GM23248 (cell line): Measurements from ENCODE around the gene CAVIN3. TPM values are rescaled to one million over a fixed set of nuclear protein-coding genes. Genes with fewer than 3 reads are reported as not detected.
A peak's percentile ranks its signal among the peaks of the same experiment; 100 is the strongest.

Experiments
- DNase-seq: peaks from one replicate; pipeline ENCODE4 v3.0.0-alpha.2; 2015
- H2AFZ ChIP-seq: fragments of 200-600 bp; sonication (generic); 2 replicates; pipeline ENCODE4 v1.6.1; 2016; ENCODE audit warnings: antibody characterized with exemption
- H3F3A ChIP-seq: fragments of 200-600 bp; sonication (generic); 2 replicates; pipeline ENCODE4 v1.6.1; 2016; ENCODE audit warnings: mild to moderate bottlenecking, antibody characterized with exemption, mixed run types; ENCODE audit not compliant: insufficient read depth
- H3K27ac ChIP-seq: fragments of 200-600 bp; sonication (generic); 2 replicates; pipeline ENCODE4 v1.5.1; 2016; ENCODE audit warnings: mild to moderate bottlenecking
- H3K27me3 ChIP-seq: fragments of 200-600 bp; sonication (generic); replicated peaks from 2 replicates; pipeline ENCODE4 v1.6.1; 2016; ENCODE audit warnings: mild to moderate bottlenecking; ENCODE audit not compliant: insufficient read depth
- H3K36me3 ChIP-seq: fragments of 200-600 bp; sonication (generic); 2 replicates; pipeline ENCODE4 v1.6.1; 2016; ENCODE audit warnings: low read depth, mild to moderate bottlenecking
- H3K4me1 ChIP-seq: fragments of 200-600 bp; sonication (generic); 2 replicates; pipeline ENCODE4 v1.6.1; 2016; ENCODE audit warnings: mild to moderate bottlenecking; ENCODE audit not compliant: insufficient read depth
- H3K4me2 ChIP-seq: fragments of 200-600 bp; sonication (generic); one replicate; pipeline ENCODE4 v1.6.1; 2016; ENCODE audit warnings: mild to moderate bottlenecking; ENCODE audit not compliant: unreplicated experiment
- H3K4me3 ChIP-seq: fragments of 200-600 bp; sonication (generic); 2 replicates; pipeline ENCODE4 v1.5.1; 2016; ENCODE audit warnings: mild to moderate bottlenecking
- H3K79me2 ChIP-seq: fragments of 200-600 bp; sonication (generic); 2 replicates; pipeline ENCODE4 v1.6.1; 2016; ENCODE audit warnings: mild to moderate bottlenecking; ENCODE audit not compliant: insufficient read depth
- H3K9ac ChIP-seq: fragments of 200-600 bp; sonication (generic); 2 replicates; pipeline ENCODE4 v1.6.1; 2016; ENCODE audit warnings: mild to moderate bottlenecking
- H3K9me2 ChIP-seq: fragments of 200-600 bp; sonication (generic); 2 replicates; pipeline ENCODE4 v1.6.1; 2016; ENCODE audit warnings: mixed run types, mild to moderate bottlenecking, moderate library complexity; ENCODE audit not compliant: insufficient read depth
- H3K9me3 ChIP-seq: fragments of 200-600 bp; sonication (generic); one replicate; pipeline ENCODE4 v1.6.1; 2017; ENCODE audit warnings: low read depth
- H4K20me1 ChIP-seq: fragments of 200-600 bp; sonication (generic); 2 replicates; pipeline ENCODE4 v1.6.0; 2016; ENCODE audit not compliant: insufficient read depth
- EZH2 ChIP-seq: fragments of 200-600 bp; sonication (generic); IDR thresholded peaks from 2 replicates; pipeline ENCODE4 v1.6.1; 2018; ENCODE audit warnings: antibody characterized with exemption, mild to moderate bottlenecking; ENCODE audit not compliant: insufficient read depth, poor library complexity, severe bottlenecking
- EZH2phosphoT487 ChIP-seq: fragments of 200-600 bp; sonication (generic); IDR thresholded peaks from 2 replicates; pipeline ENCODE4 v1.6.1; 2018; ENCODE audit warnings: antibody characterized with exemption, moderate library complexity, mild to moderate bottlenecking, low read depth; ENCODE audit not compliant: insufficient read depth
- WGBS, 2 experiments: methylation state at CpG; one replicate each; pipeline ENCODE4 v1.1.6; 2015 to 2017; ENCODE audit warnings: low lambda C conversion rate in 2 of 2, low coverage in 1 of 2; ENCODE audit errors: missing lambda C conversion rate in 2 of 2; 5-methylcytosine and 5-hydroxymethylcytosine counted together
- in situ Hi-C: fragments of 300-500 bp; cut with MboI; formaldehyde crosslinking; loops from 2 replicates; pipeline ENCODE4 v1.15.0; 2020
- polyA plus RNA-seq: library from polyadenylated mRNA; unstranded; fragments of >200 nt; fragmentation: Nextera tagmentation; extraction: Ambion mirVana; gene quantifications from 2 replicates; pipeline ENCODE4 v1.2.1, GENCODE V29; 2016
- total RNA-seq: library from RNA; depleted of rRNA; stranded (reverse); fragments of >200 nt; shearing (Covaris generic); gene quantifications from 2 replicates; pipeline ENCODE4 v1.2.3, GENCODE V29; 2014

Gene CAVIN3
- total and polyA plus RNA-seq, 2 experiments from 2014 or later, result 290 to 456 TPM

- in situ Hi-C loops, result loop anchor here (10.0 kb wide), 1 partner anchor 109 kb away; no protein-coding TSS in a partner anchor
- WGBS, 2 experiments, result 0 to 1% methylated on average over 5 of the region's 5 CpGs
- no peak for TF ChIP-seq EZH2
- no peak for TF ChIP-seq EZH2phosphoT487
Observed at GRCh38 chr11:6353367-6353987, 33.2 kb upstream of the CAVIN3 start.

GRCh38 chr11:6351782-6352382, 31.6 kb upstream of the CAVIN3 start:
- Histone ChIP-seq H3K36me3 (no peaks in the 10 kb centered on the region), H3K79me2 (no peaks in the 10 kb centered on the region), H3K27me3 (no peaks in the 10 kb centered on the region), H3K9me3 (no peaks in the 10 kb centered on the region), H2AFZ (no peak overlapping the region), H3K9ac (no peak overlapping the region), H4K20me1 (no peaks in the 10 kb centered on the region), H3K4me3 (no peak overlapping the region), H3K9me2 (no peaks in the 10 kb centered on the region), H3K27ac (no peak overlapping the region), H3K4me1 (peaks cover 7% of the 10 kb centered on the region), H3K4me2 (no peak overlapping the region), H3F3A (peaks cover 8% of the 10 kb centered on the region)
- TF ChIP-seq EZH2, result no peak
- no peak for TF ChIP-seq EZH2phosphoT487
- DNase-seq, result no peak
- in situ Hi-C loops, result loop anchor here (10.0 kb wide), 1 partner anchor 107 kb away; no protein-coding TSS in a partner anchor
- 76 to 80% methylated on average over 5 of the region's 5 CpGs for WGBS, 2 experiments

More at GRCh38 chr11:6353367-6353987, 33.2 kb upstream of the CAVIN3 start:
- Histone ChIP-seq H3F3A (peaks cover 21% of the 10 kb centered on the region), H3K9me3 (no peaks in the 10 kb centered on the region), H2AFZ (peak overlapping the region; percentile 32; the same call in 1 of the 2 replicates), H3K4me2 (no peak overlapping the region), H4K20me1 (no peaks in the 10 kb centered on the region), H3K27me3 (no peaks in the 10 kb centered on the region), H3K9me2 (no peaks in the 10 kb centered on the region), H3K4me1 (peaks cover 20% of the 10 kb centered on the region), H3K9ac (no peak overlapping the region), H3K27ac (no peak overlapping the region), H3K79me2 (no peaks in the 10 kb centered on the region), H3K36me3 (no peaks in the 10 kb centered on the region), H3K4me3 (no peak overlapping the region)
- DNase-seq, result peak; percentile 61

- Histone ChIP-seq H3K4me1 (no peaks in the 10 kb centered on the region), H3K4me3 (no peak overlapping the region), H3K9me3 (no peaks in the 10 kb centered on the region), H3K9me2 (no peaks in the 10 kb centered on the region), H3K36me3 (no peaks in the 10 kb centered on the region), H3K4me2 (no peak overlapping the region), H4K20me1 (no peaks in the 10 kb centered on the region), H3K27me3 (no peaks in the 10 kb centered on the region), H3K27ac (no peak overlapping the region), H3F3A (no peaks in the 10 kb centered on the region), H3K9ac (no peak overlapping the region), H2AFZ (no peak overlapping the region), H3K79me2 (no peaks in the 10 kb centered on the region)
- 53 to 60% methylated on average over 2 of the region's 2 CpGs for WGBS, 2 experiments
- in situ Hi-C loops, result loop anchor here (10.0 kb wide), 1 partner anchor 106 kb away; no protein-coding TSS in a partner anchor
- DNase-seq, result no peak
- TF ChIP-seq EZH2phosphoT487, result no peak
- TF ChIP-seq EZH2, result no peak
Observed at GRCh38 chr11:6350486-6350885, 30.2 kb upstream of the CAVIN3 start.

GRCh38 chr11:6350043-6350442, 29.7 kb upstream of the CAVIN3 start:
- Histone ChIP-seq H3K9ac (no peak overlapping the region), H3K9me2 (no peaks in the 10 kb centered on the region), H3K79me2 (no peaks in the 10 kb centered on the region), H3K27ac (no peak overlapping the region), H3K4me2 (no peak overlapping the region), H3K9me3 (no peaks in the 10 kb centered on the region), H4K20me1 (no peaks in the 10 kb centered on the region), H2AFZ (no peak overlapping the region), H3K27me3 (no peaks in the 10 kb centered on the region), H3F3A (no peaks in the 10 kb centered on the region), H3K36me3 (no peaks in the 10 kb centered on the region), H3K4me1 (no peaks in the 10 kb centered on the region), H3K4me3 (no peak overlapping the region)
- in situ Hi-C loops, result loop anchor here (10.0 kb wide), 1 partner anchor 105 kb away; no protein-coding TSS in a partner anchor
- no peak for DNase-seq
- TF ChIP-seq EZH2 (no peak), EZH2phosphoT487 (no peak)
